OCI-LY1 (cell line): ENCODE results near the gene PROKR2.

Experiments
- CTCF ChIP-seq: fragments of 200-600 bp; sonication (generic), shearing (Covaris generic); IDR thresholded peaks from 2 replicates; pipeline ENCODE4 v1.5.1; 2017; ENCODE audit warnings: mild to moderate bottlenecking, antibody characterized with exemption, low read length, moderate library complexity, mixed read lengths
- EZH2 ChIP-seq: fragments of 200-600 bp; sonication (generic), shearing (Covaris generic); IDR thresholded peaks from 2 replicates; pipeline ENCODE4 v1.8.0; 2017; ENCODE audit warnings: borderline replicate concordance, mixed run types, mild to moderate bottlenecking, antibody characterized with exemption, low read length, moderate library complexity, mixed read lengths

GRCh38 chr20:5353624-5354496 is 37.1 kb upstream of the PROKR2 start:
- TF ChIP-seq CTCF = no peak
- no peak for TF ChIP-seq EZH2
